Right atrium auricular region (tissue), 2 donors: Measurements from ENCODE around the gene FLOT2. TPM values are rescaled to one million over a fixed set of nuclear protein-coding genes. Genes with fewer than 3 reads are reported as not detected.

ENCODE experiments used
- DNase-seq: peaks from one replicate; pipeline ENCODE4 v3.0.0-alpha.2; 2019; ENCODE audit warnings: low spot score
- H3K27ac ChIP-seq, 2 donors: fragments of 200-600 bp; sonication (generic); 1 replicate in 1 of 2; 2 replicates in 1 of 2; pipeline ENCODE4 v1.5.1; 2016 to 2019
- H3K27me3 ChIP-seq, 2 donors: fragments of 200-600 bp; sonication (generic); one replicate each; pipeline versions ENCODE4 v1.5.1 to v1.6.0; 2017 to 2019
- H3K36me3 ChIP-seq: fragments of 200-600 bp; sonication (generic); one replicate; pipeline ENCODE4 v1.5.1; 2016
- H3K4me1 ChIP-seq, 2 donors: fragments of 200-600 bp; sonication (generic); one replicate each; pipeline versions ENCODE4 v1.5.1 to v1.6.0; 2017 to 2019
- H3K4me3 ChIP-seq, 2 donors: fragments of 200-600 bp; sonication (generic); 1 replicate in 1 of 2; 2 replicates in 1 of 2; pipeline ENCODE4 v1.5.1; 2017 to 2019; ENCODE audit warnings: mild to moderate bottlenecking in 1 of 2, moderate library complexity in 1 of 2
- H3K9me3 ChIP-seq, 2 donors: fragments of 200-600 bp; sonication (generic); one replicate each; pipeline ENCODE4 v1.5.1; 2019
- CTCF ChIP-seq, 2 donors: fragments of 200-600 bp; sonication (generic); IDR thresholded peaks; one replicate each; pipeline ENCODE4 v1.5.1; 2019; ENCODE audit warnings: antibody characterized with exemption in 2 of 2
- total RNA-seq, 2 donors: library from RNA; depleted of rRNA; stranded (reverse); fragments of >200 nt; gene quantifications; one replicate each; pipeline ENCODE4 v1.1.0, GENCODE V29; 2016

The FLOT2 gene
- 10 to 100 TPM; 52.8 to 57.7 TPM for total RNA-seq

GRCh38 chr17:28896884-28897768, at the start of gene FLOT2:
Gene FLOT2 (minus strand): TSS chr17:28897733. CDS start chr17:28897574, 159 bp downstream.
- Histone ChIP-seq H3K4me1 (peaks cover 0 to 53% of the 10 kb centered on the region in 2 donors), H3K4me3 (peak within 1 kb of the TSS; percentile 82 to 97), H3K9me3 (no peaks in the 10 kb centered on the region), H3K36me3 (no peaks in the 10 kb centered on the region), H3K27ac (peak within 1 kb of the TSS; percentile 85 to 93), H3K27me3 (no peaks in the 10 kb centered on the region)
- peak; percentile 14 to 46 for TF ChIP-seq CTCF (IDR thresholded peaks at IDR 0.05)
- peak; percentile 84 for DNase-seq

- Histone ChIP-seq H3K36me3 (no peaks in the 10 kb centered on the region), H3K27ac (peak overlapping the region; percentile 45 to 54), H3K9me3 (no peaks in the 10 kb centered on the region), H3K4me1 (peaks cover 0 to 70% of the 10 kb centered on the region in 2 donors), H3K4me3 (no peak overlapping the region), H3K27me3 (no peaks in the 10 kb centered on the region)
- TF ChIP-seq CTCF (IDR thresholded peaks at IDR 0.05) = no peak
- no peak for DNase-seq
Measured at GRCh38 chr17:28946239-28946638, 48.7 kb upstream of the FLOT2 start.

GRCh38 chr17:28944862-28945741, 47.6 kb upstream of the FLOT2 start:
- Histone ChIP-seq H3K27me3 (no peaks in the 10 kb centered on the region), H3K27ac (peak overlapping the region; percentile 45 to 54), H3K36me3 (no peaks in the 10 kb centered on the region), H3K4me3 (no peak overlapping the region), H3K9me3 (no peaks in the 10 kb centered on the region), H3K4me1 (peaks cover 0 to 80% of the 10 kb centered on the region in 2 donors)
- no peak for DNase-seq
- no peak for TF ChIP-seq CTCF (IDR thresholded peaks at IDR 0.05)

GRCh38 chr17:28944343-28944742, 46.8 kb upstream of the FLOT2 start:
- Histone ChIP-seq H3K9me3 (no peaks in the 10 kb centered on the region), H3K27me3 (no peaks in the 10 kb centered on the region), H3K4me1 (peaks cover 0 to 84% of the 10 kb centered on the region in 2 donors), H3K4me3 (no peak overlapping the region), H3K27ac (no peak overlapping the region), H3K36me3 (no peaks in the 10 kb centered on the region)
- no peak for TF ChIP-seq CTCF (IDR thresholded peaks at IDR 0.05)
- DNase-seq = no peak

GRCh38 chr17:28942925-28943324, 45.4 kb upstream of the FLOT2 start:
- H3K4me3 ChIP-seq = no peak overlapping the region
- no peak for DNase-seq
- H3K36me3 ChIP-seq = no peaks in the 10 kb centered on the region
- H3K9me3 ChIP-seq = no peaks in the 10 kb centered on the region
- H3K27me3 ChIP-seq = no peaks in the 10 kb centered on the region
- H3K27ac ChIP-seq = no peak overlapping the region
- no peak for TF ChIP-seq CTCF (IDR thresholded peaks at IDR 0.05)
- H3K4me1 ChIP-seq = peaks cover 0 to 89% of the 10 kb centered on the region in 2 donors
